Measurements from ENCODE around the gene RPS18.

The RPS18 gene

DNA sequence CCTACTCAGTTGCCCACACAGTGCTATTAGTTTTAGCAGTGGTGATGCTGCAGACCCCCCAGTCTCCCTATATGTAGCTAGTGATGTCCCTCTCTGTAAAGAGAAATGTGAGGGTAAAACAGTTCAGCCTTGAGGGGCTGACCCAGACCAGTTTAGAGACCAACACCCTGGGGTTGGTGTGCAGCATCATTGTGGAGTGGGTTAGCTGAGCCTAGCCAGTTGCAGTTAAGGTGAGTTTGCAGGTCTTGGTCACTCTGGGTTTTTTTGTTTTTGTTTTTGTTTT lies 4.6 kb downstream of the RPS18 start:
- H3K36me3 ChIP-seq (ENCODE audit: low read length) = peaks cover 31% of the 10 kb centered on the region
- no peaks in the 10 kb centered on the region for H3K9me3 ChIP-seq (ENCODE audit: insufficient read depth, low read length)

DNA sequence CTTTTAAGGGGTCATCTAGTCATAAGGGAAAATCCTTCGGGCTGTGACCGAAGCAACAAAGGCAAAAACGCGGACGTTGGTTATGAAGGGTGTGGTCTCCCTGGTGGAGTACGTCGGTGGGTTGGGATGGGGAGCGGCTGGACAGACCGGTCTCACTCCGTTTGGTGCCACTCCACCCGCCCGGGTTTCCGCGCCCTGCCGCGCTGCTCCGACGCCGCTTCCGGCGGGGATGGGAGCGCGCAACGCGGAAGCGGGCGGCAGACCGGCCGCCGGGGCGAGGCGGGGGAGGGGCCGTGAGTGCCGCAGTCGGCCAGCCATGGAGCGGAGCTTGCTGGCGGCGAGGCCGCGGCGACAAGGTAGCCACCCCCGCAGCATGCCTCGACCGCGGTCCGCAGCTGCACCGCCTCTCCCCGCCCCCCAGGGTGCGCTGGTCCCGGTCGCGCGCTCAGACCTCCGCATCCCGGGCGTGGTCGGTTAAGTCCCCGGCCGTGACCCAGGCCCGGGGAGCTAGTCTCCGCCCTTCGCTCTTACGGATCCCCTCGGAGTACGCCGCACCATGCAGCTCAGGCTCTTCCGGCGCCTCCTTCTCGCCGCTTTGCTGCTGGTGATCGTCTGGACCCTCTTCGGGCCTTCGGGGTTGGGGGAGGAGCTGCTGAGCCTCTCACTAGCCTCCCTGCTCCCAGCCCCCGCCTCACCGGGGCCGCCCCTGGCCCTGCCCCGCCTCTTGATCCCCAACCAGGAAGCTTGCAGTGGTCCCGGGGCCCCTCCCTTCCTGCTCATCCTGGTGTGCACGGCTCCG lies 5.2 kb downstream of the RPS18 start, which contains the start of gene B3GALT4:
TSS of gene B3GALT4 (plus strand) at position 260 of the 799 bp plus-strand sequence. CDS start at position 557, 297 bp downstream.
- Histone ChIP-seq H3K27me3 (ENCODE audit: low read length) (no peaks in the 10 kb centered on the region), H3K4me3 (ENCODE audit: insufficient read depth, low read length, poor library complexity, severe bottlenecking) (peak within 1 kb of the TSS; percentile 76), H3K9me2 (replicated peaks; ENCODE audit: insufficient read depth, low read length) (no peaks in the 10 kb centered on the region), H3K36me3 (ENCODE audit: low read length) (peaks cover 31% of the 10 kb centered on the region), H3K4me2 (ENCODE audit: low read depth, low read length, poor library complexity, severe bottlenecking) (peak within 1 kb of the TSS; percentile 88), H3K9me3 (ENCODE audit: insufficient read depth, low read length) (no peaks in the 10 kb centered on the region), H3F3A (ENCODE audit: insufficient read depth) (peaks cover 80% of the 10 kb centered on the region), H3K79me2 (ENCODE audit: insufficient read depth, low read length) (peaks cover 36% of the 10 kb centered on the region), H2AFZ (ENCODE audit: low read depth, low read length, severe bottlenecking) (peak within 1 kb of the TSS; percentile 3), H4K20me1 (ENCODE audit: low read depth, low read length) (peaks cover 16% of the 10 kb centered on the region), H3K27ac (ENCODE audit: low read depth, low read length) (peak within 1 kb of the TSS; percentile 90), H3K9ac (ENCODE audit: low read length) (peak within 1 kb of the TSS; percentile 75)
- no peak for TF ChIP-seq EZH2phosphoT487 (conservative IDR thresholded peaks at IDR 0.05; ENCODE audit: low read length)
- TF ChIP-seq, protein P1, sequence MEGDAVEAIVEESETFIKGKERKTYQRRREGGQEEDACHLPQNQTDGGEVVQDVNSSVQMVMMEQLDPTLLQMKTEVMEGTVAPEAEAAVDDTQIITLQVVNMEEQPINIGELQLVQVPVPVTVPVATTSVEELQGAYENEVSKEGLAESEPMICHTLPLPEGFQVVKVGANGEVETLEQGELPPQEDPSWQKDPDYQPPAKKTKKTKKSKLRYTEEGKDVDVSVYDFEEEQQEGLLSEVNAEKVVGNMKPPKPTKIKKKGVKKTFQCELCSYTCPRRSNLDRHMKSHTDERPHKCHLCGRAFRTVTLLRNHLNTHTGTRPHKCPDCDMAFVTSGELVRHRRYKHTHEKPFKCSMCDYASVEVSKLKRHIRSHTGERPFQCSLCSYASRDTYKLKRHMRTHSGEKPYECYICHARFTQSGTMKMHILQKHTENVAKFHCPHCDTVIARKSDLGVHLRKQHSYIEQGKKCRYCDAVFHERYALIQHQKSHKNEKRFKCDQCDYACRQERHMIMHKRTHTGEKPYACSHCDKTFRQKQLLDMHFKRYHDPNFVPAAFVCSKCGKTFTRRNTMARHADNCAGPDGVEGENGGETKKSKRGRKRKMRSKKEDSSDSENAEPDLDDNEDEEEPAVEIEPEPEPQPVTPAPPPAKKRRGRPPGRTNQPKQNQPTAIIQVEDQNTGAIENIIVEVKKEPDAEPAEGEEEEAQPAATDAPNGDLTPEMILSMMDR (IDR thresholded peaks at IDR 0.05; ENCODE audit: insufficient read depth, low read length, poor library complexity, severe bottlenecking) = peak; percentile 16

More for the DNA sequence above, 4.6 kb downstream of the RPS18 start:
- H3K9ac ChIP-seq (ENCODE audit: low read length) = peak overlapping the region; percentile 75
- peak overlapping the region; percentile 90 for H3K27ac ChIP-seq (ENCODE audit: low read depth, low read length)
- no peaks in the 10 kb centered on the region for H3K9me2 ChIP-seq (replicated peaks; ENCODE audit: insufficient read depth, low read length)
- H3K4me3 ChIP-seq (ENCODE audit: insufficient read depth, low read length, poor library complexity, severe bottlenecking) = peak overlapping the region; percentile 76
- H3K79me2 ChIP-seq (ENCODE audit: insufficient read depth, low read length) = peaks cover 38% of the 10 kb centered on the region
- TF ChIP-seq, protein P1 (IDR thresholded peaks at IDR 0.05; ENCODE audit: insufficient read depth, low read length, poor library complexity, severe bottlenecking) = no peak
- TF ChIP-seq EZH2phosphoT487 (conservative IDR thresholded peaks at IDR 0.05; ENCODE audit: low read length) = no peak
- H3K4me2 ChIP-seq (ENCODE audit: low read depth, low read length, poor library complexity, severe bottlenecking) = peak overlapping the region; percentile 88
- H3K27me3 ChIP-seq (ENCODE audit: low read length) = no peaks in the 10 kb centered on the region
- H3F3A ChIP-seq (ENCODE audit: insufficient read depth) = peaks cover 78% of the 10 kb centered on the region
- H4K20me1 ChIP-seq (ENCODE audit: low read depth, low read length) = peaks cover 16% of the 10 kb centered on the region
- no peak overlapping the region for H2AFZ ChIP-seq (ENCODE audit: low read depth, low read length, severe bottlenecking)

DNA sequence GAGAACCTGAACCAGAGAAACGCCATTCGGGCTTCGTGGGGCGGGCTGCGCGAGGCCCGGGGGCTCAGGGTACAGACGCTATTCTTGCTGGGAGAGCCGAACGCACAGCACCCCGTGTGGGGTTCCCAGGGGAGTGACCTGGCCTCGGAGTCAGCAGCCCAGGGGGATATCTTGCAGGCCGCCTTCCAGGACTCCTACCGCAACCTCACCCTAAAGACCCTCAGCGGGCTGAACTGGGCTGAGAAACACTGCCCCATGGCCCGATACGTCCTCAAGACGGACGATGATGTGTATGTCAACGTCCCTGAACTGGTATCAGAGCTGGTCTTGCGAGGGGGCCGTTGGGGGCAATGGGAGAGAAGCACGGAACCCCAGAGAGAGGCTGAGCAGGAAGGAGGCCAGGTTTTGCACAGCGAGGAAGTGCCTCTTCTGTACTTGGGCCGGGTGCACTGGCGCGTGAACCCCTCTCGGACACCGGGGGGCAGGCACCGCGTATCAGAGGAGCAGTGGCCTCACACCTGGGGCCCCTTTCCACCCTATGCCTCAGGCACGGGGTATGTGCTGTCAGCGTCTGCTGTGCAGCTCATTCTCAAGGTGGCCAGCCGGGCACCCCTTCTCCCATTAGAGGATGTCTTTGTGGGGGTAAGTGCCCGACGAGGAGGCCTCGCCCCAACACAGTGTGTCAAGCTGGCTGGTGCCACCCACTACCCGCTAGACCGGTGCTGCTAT lies 6.0 kb downstream of the RPS18 start:
- Histone ChIP-seq H3K79me2 (ENCODE audit: insufficient read depth, low read length) (peaks cover 28% of the 10 kb centered on the region), H3K27ac (ENCODE audit: low read depth, low read length) (peak overlapping the region; percentile 90), H3K9ac (ENCODE audit: low read length) (peak overlapping the region; percentile 75), H3F3A (ENCODE audit: insufficient read depth) (peaks cover 78% of the 10 kb centered on the region), H3K27me3 (ENCODE audit: low read length) (no peaks in the 10 kb centered on the region), H3K36me3 (ENCODE audit: low read length) (peaks cover 26% of the 10 kb centered on the region), H3K4me3 (ENCODE audit: insufficient read depth, low read length, poor library complexity, severe bottlenecking) (peak overlapping the region; percentile 76), H3K9me3 (ENCODE audit: insufficient read depth, low read length) (no peaks in the 10 kb centered on the region), H4K20me1 (ENCODE audit: low read depth, low read length) (peaks cover 16% of the 10 kb centered on the region), H3K9me2 (replicated peaks; ENCODE audit: insufficient read depth, low read length) (no peaks in the 10 kb centered on the region), H3K4me2 (ENCODE audit: low read depth, low read length, poor library complexity, severe bottlenecking) (peak overlapping the region; percentile 88), H2AFZ (ENCODE audit: low read depth, low read length, severe bottlenecking) (peak overlapping the region; percentile 3)
- TF ChIP-seq EZH2phosphoT487 (conservative IDR thresholded peaks at IDR 0.05; ENCODE audit: low read length) = no peak
- TF ChIP-seq, protein P1 (IDR thresholded peaks at IDR 0.05; ENCODE audit: insufficient read depth, low read length, poor library complexity, severe bottlenecking) = no peak

All from SU-DHL-6 (cell line).